ENCODE data around the gene SLC16A11. TPM values are rescaled to one million over a fixed set of nuclear protein-coding genes. Genes with fewer than 3 reads are reported as not detected.

Gene SLC16A11
- total RNA-seq, 1 experiment from 2014 or later = not detected

DNA sequence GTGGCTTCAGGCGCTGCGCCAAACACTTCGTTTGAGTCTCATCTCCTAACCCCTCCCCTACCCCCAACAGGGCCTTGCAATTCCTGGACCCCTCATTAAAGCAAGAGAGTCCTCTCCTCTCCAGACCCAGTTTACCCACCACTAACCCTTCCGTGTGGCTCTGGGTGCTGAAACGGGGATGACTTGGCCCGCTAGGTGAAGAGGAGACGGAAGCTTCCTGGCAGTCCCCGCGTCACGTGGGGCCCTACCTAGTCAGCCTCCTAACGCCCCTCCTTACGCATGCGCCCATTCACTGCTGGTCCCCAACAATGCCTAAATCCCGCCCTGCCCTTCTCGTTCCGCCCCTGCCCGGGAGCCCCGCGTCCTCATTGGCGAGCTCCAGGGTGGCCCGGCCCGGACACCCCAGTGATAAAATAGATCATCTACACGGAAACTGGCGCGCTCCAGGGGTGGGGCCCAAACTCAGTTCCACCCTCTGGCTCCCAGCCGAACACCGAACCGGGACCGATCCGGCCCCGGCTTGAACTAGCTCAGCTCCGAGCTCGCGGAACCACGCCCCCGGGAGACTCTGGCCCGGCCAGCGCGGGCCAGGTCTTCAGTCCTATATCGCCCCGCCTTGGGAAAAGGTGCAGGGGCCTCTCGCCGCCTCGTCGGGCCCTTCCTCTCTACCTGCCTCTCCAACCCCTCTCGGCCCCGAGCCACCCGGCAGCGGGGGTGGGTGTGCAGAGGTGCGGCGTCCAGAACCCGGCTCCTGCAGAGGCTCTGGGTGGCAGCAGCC lies 8.1 kb downstream of the SLC16A11 start, which contains the start of gene SLC16A13:
SLC16A13 (plus strand) TSS at position 425 of the 778 bp plus-strand sequence. CDS start 368 bp downstream, outside the sequence.
- peak within 1 kb of the TSS; percentile 92 for H3K4me3 Mint-ChIP-seq (ENCODE audit: unreplicated experiment)
- no peaks in the 10 kb centered on the region for H3K27me3 Mint-ChIP-seq (ENCODE audit: insufficient read depth, unreplicated experiment)
- CTCF ChIA-PET = interaction anchor here (1.0 to 1.2 kb wide), 2 partner anchors 10 to 14 kb away, joined by 3 to 7 read pairs; no protein-coding TSS in a partner anchor
- TF ChIP-seq, protein P1, sequence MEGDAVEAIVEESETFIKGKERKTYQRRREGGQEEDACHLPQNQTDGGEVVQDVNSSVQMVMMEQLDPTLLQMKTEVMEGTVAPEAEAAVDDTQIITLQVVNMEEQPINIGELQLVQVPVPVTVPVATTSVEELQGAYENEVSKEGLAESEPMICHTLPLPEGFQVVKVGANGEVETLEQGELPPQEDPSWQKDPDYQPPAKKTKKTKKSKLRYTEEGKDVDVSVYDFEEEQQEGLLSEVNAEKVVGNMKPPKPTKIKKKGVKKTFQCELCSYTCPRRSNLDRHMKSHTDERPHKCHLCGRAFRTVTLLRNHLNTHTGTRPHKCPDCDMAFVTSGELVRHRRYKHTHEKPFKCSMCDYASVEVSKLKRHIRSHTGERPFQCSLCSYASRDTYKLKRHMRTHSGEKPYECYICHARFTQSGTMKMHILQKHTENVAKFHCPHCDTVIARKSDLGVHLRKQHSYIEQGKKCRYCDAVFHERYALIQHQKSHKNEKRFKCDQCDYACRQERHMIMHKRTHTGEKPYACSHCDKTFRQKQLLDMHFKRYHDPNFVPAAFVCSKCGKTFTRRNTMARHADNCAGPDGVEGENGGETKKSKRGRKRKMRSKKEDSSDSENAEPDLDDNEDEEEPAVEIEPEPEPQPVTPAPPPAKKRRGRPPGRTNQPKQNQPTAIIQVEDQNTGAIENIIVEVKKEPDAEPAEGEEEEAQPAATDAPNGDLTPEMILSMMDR (IDR thresholded peaks at IDR 0.05; ENCODE audit: unreplicated experiment) = no peak
- H3K36me3 Mint-ChIP-seq (ENCODE audit: insufficient read depth, unreplicated experiment) = peaks cover 10% of the 10 kb centered on the region
- peak within 1 kb of the TSS; percentile 92 for H3K27ac Mint-ChIP-seq (ENCODE audit: low read depth, unreplicated experiment)
- H3K4me1 Mint-ChIP-seq (ENCODE audit: insufficient read depth, unreplicated experiment) = peaks cover 21% of the 10 kb centered on the region
- intact Hi-C loops (cut with micrococcal nuclease) = no loop called here
- DNase-seq (ENCODE audit: unreplicated experiment) = peak; percentile 99
- POLR2A ChIA-PET = interaction anchor here (0.6 to 2.0 kb wide), 30 partner anchors 10 to 848 kb away, joined by 3 to 21 read pairs (median 4); partner anchors contain the start of genes ACADVL, DLG4, DVL2 and MPDU1
- no TSS peak for BruUV-seq (replicated peaks)
- H3K9me3 Mint-ChIP-seq (ENCODE audit: unreplicated experiment) = no peaks in the 10 kb centered on the region

DNA sequence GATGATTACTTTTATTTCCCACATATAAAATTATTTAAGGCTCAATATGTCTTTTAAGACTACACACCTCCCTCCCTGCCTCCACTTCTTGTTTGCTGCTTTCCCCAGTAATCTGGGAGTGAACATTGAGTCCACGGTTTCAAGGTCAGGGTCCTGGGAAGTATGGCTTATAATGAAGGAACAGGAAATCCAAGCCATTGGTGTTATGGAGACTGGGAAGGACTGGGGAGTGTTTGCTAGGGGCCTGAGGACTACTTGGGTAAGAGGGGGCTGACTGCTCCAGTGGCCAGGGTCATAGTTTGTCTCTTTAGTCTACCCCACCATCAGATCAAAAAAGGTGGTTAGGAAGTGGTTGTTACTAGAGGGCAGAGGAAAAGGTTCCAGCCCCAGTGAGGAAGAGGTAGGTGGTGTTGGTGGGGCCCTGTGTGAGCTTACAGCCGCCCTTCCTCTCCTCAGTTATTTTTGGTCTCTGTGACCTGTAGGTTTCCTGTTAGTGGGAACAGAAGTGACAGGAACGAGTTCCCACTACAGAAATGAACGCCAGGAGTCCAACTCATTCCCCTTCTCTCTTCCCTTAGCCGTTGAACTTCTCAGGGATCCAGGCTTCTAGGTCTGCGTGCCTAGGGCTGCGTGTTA lies 8.8 kb downstream of the SLC16A11 start:
- peaks cover 21% of the 10 kb centered on the region for H3K4me1 Mint-ChIP-seq (ENCODE audit: insufficient read depth, unreplicated experiment)
- DNase-seq (ENCODE audit: unreplicated experiment) = no peak
- TF ChIP-seq, protein P1 (IDR thresholded peaks at IDR 0.05; ENCODE audit: unreplicated experiment) = no peak
- intact Hi-C loops (cut with micrococcal nuclease) = no loop called here
- ChIA-PET CTCF (interaction anchor here (1.0 to 1.2 kb wide), 2 partner anchors 11 to 13 kb away, joined by 3 to 7 read pairs; no protein-coding TSS in a partner anchor), POLR2A (interaction anchor here (0.7 to 2.0 kb wide), 21 partner anchors 10 to 549 kb away, joined by 3 to 21 read pairs (median 4); partner anchors contain the start of genes ACADVL, DLG4, DVL2 and MPDU1)
- peak overlapping the region; percentile 92 for H3K27ac Mint-ChIP-seq (ENCODE audit: low read depth, unreplicated experiment)
- TSS peak; percentile 89 for BruUV-seq (replicated peaks)
- peaks cover 10% of the 10 kb centered on the region for H3K36me3 Mint-ChIP-seq (ENCODE audit: insufficient read depth, unreplicated experiment)
- peak overlapping the region; percentile 92 for H3K4me3 Mint-ChIP-seq (ENCODE audit: unreplicated experiment)
- no peaks in the 10 kb centered on the region for H3K9me3 Mint-ChIP-seq (ENCODE audit: unreplicated experiment)
- no peaks in the 10 kb centered on the region for H3K27me3 Mint-ChIP-seq (ENCODE audit: insufficient read depth, unreplicated experiment)

DNA sequence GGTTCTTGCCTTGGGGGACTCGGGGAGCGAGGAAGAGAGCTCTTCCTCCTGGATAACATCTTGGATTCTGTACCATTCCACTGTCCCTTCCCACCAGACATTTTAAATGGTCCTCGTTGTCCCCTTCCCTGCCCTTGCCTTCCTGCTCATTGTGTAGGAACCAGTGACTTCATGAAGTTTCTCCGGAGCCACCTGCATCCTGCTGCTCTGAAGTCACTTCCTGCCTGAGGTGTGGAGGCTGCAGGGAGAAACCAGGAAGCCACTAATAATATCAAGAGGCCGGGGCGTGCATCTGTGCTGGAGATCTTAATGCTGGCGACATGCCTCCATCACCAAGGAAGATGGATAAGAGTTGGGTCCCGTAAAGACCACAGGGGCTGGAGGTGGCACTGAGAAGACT lies 14.2 kb downstream of the SLC16A11 start:
- H3K9me3 Mint-ChIP-seq (ENCODE audit: unreplicated experiment) = no peaks in the 10 kb centered on the region
- no peak overlapping the region for H3K4me3 Mint-ChIP-seq (ENCODE audit: unreplicated experiment)
- CTCF ChIA-PET = interaction anchor here (1.0 kb wide), 1 partner anchor 16 kb away, joined by 4 read pairs; no protein-coding TSS in a partner anchor
- no peak overlapping the region for H3K27ac Mint-ChIP-seq (ENCODE audit: low read depth, unreplicated experiment)
- DNase-seq (ENCODE audit: unreplicated experiment) = no peak
- H3K4me1 Mint-ChIP-seq (ENCODE audit: insufficient read depth, unreplicated experiment) = peaks cover 10% of the 10 kb centered on the region
- H3K36me3 Mint-ChIP-seq (ENCODE audit: insufficient read depth, unreplicated experiment) = no peaks in the 10 kb centered on the region
- no TSS peak for BruUV-seq (replicated peaks)
- H3K27me3 Mint-ChIP-seq (ENCODE audit: insufficient read depth, unreplicated experiment) = no peaks in the 10 kb centered on the region
- POLR2A ChIA-PET = interaction anchor here (0.5 kb wide), 1 partner anchor 1634 kb away, joined by 3 read pairs; no protein-coding TSS in a partner anchor
- intact Hi-C loops (cut with micrococcal nuclease) = no loop called here
- TF ChIP-seq, protein P1 (IDR thresholded peaks at IDR 0.05; ENCODE audit: unreplicated experiment) = no peak

DNA sequence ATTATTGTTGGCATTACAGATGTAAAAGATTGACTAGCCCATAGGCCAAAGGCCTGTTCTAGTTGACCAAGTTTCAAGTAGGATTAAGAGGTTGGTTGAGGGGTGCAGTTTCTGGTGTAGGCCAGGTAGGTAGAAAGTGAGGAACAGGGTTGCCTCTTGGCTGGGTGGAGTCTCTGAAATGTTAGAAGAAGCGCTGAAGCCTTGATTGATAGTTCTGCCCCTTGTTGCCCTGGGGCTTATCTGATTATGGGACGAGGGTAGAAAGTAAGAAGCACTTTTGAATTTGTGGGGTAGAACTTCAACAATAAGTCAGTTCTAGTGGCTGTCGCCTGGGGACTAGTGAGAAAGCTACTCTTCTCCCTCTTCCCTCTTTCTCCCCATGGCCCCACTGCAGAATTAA lies 14.8 kb downstream of the SLC16A11 start:
- no peak overlapping the region for H3K4me3 Mint-ChIP-seq (ENCODE audit: unreplicated experiment)

More for the DNA sequence above, 14.8 kb downstream of the SLC16A11 start:
- TF ChIP-seq, protein P1 (IDR thresholded peaks at IDR 0.05; ENCODE audit: unreplicated experiment) = no peak
- Mint-ChIP-seq H3K4me1 (ENCODE audit: insufficient read depth, unreplicated experiment) (peaks cover 10% of the 10 kb centered on the region), H3K27me3 (ENCODE audit: insufficient read depth, unreplicated experiment) (no peaks in the 10 kb centered on the region), H3K9me3 (ENCODE audit: unreplicated experiment) (no peaks in the 10 kb centered on the region), H3K27ac (ENCODE audit: low read depth, unreplicated experiment) (no peak overlapping the region), H3K36me3 (ENCODE audit: insufficient read depth, unreplicated experiment) (no peaks in the 10 kb centered on the region)
- no peak for DNase-seq (ENCODE audit: unreplicated experiment)
- no TSS peak for BruUV-seq (replicated peaks)
- CTCF ChIA-PET = interaction anchor here (1.0 kb wide), 1 partner anchor 16 kb away, joined by 4 read pairs; no protein-coding TSS in a partner anchor
- POLR2A ChIA-PET = interaction anchor here (0.5 kb wide), 1 partner anchor 1633 kb away, joined by 3 read pairs; no protein-coding TSS in a partner anchor
- intact Hi-C loops (cut with micrococcal nuclease) = no loop called here
